Measurements from ENCODE around the gene KCTD13. TPM values are rescaled to one million over a fixed set of nuclear protein-coding genes. Genes with fewer than 3 reads are reported as not detected.

KCTD13 gene
- total and polyA plus RNA-seq, 2 of the 8 experiments (the other 6 are each of a cell fraction or from before 2014, with no cell fraction given) = 9.2 to 10.8 TPM

GRCh38 chr16:29922986-29923501, 3.0 kb downstream of the KCTD13 start:
- peaks cover 11% of the 10 kb centered on the region; the same call in 1 of the 2 replicates for H3K23me2 ChIP-seq (ENCODE audit: low read depth, low read length)
- POLR2A ChIA-PET (ENCODE audit: partially characterized antibody) = interaction anchor here (0.6 to 4.3 kb wide), 6 partner anchors 12 to 418 kb away, joined by 3 to 25 read pairs (median 4); partner anchors contain the start of gene TAOK2
- H2BK120ac ChIP-seq (replicated peaks; ENCODE audit: low read depth, low read length) = no peak overlapping the region
- H3K56ac ChIP-seq (replicated peaks; ENCODE audit: insufficient read length, low read depth, low read length) = no peak overlapping the region
- peaks cover 0 to 9% (median under 1%) of the 10 kb centered on the region in 4 experiments; a peak in 4 of 8 replicates for H3K36me3 ChIP-seq (ENCODE audit: control insufficient read depth in 2 of 4, insufficient read depth in 4 of 4, low read length in 3 of 4)
- no peak overlapping the region for H3K4me2 ChIP-seq (ENCODE audit: insufficient read depth in 1 of 2, low read depth in 2 of 2, low read length in 2 of 2)
- H3K18ac ChIP-seq (ENCODE audit: extremely low read depth, low read length) = no peak overlapping the region
- H3K27me3 ChIP-seq (replicated peaks in 1 of 4; ENCODE audit: control insufficient read depth in 3 of 4, extremely low read depth in 1 of 4, insufficient read depth in 3 of 4, low read length in 3 of 4) = no peaks in the 10 kb centered on the region
- H2BK20ac ChIP-seq (ENCODE audit: low read length) = no peak overlapping the region
- peaks cover 1 to 3% of the 10 kb centered on the region in 2 experiments for H4K20me1 ChIP-seq (replicated peaks in 1 of 2; ENCODE audit: control insufficient read depth in 1 of 2, insufficient read depth in 2 of 2, low read length in 2 of 2)
- no peaks in the 10 kb centered on the region for H3K9me3 ChIP-seq (ENCODE audit: insufficient read depth in 2 of 2, low read depth in 1 of 2, low read length in 1 of 2)
- no peak overlapping the region for H3K23ac ChIP-seq (ENCODE audit: insufficient read length)
- CTCF ChIA-PET (ENCODE audit: partially characterized antibody) = interaction anchor here (0.8 to 1.5 kb wide), 6 partner anchors 14 to 75 kb away, joined by 3 to 5 read pairs (median 4); partner anchors contain the start of gene SEZ6L2
- no peak overlapping the region for H2AK5ac ChIP-seq (ENCODE audit: low read depth, low read length)
- no peak overlapping the region for H3K14ac ChIP-seq (ENCODE audit: insufficient read length)
- no peak overlapping the region for H3K4ac ChIP-seq (replicated peaks; ENCODE audit: insufficient read length, low read depth, low read length)
- no peak overlapping the region for H3K9ac ChIP-seq (replicated peaks in 1 of 4; ENCODE audit: extremely low read depth in 1 of 4, low read depth in 3 of 4, low read length in 3 of 4)
- no peak overlapping the region for H2AFZ ChIP-seq (ENCODE audit: low read length)
- H4K91ac ChIP-seq (replicated peaks; ENCODE audit: insufficient read length, low read length) = no peak overlapping the region
- FAIRE-seq (no peak), DNase-seq (ENCODE audit: low read depth in 1 of 2, low spot score in 2 of 2) (no peak)
- H2BK15ac ChIP-seq (ENCODE audit: low read length) = no peak overlapping the region
- H2BK5ac ChIP-seq (ENCODE audit: low read depth, low read length) = no peak overlapping the region
- no peak overlapping the region for H3K27ac ChIP-seq (ENCODE audit: low read depth, low read length)
- H3K79me1 ChIP-seq (ENCODE audit: low read depth, low read length) = no peaks in the 10 kb centered on the region
- no peak for TF ChIP-seq USF2 (IDR thresholded peaks at IDR 0.05; ENCODE audit: low read length)
- no peak for TF ChIP-seq ASH2L (IDR thresholded peaks at IDR 0.05; ENCODE audit: low read length)
- no peak overlapping the region for H3K4me3 ChIP-seq (ENCODE audit: extremely low read depth in 1 of 4, insufficient read depth in 2 of 4, low read depth in 3 of 4, low read length in 4 of 4)
- H3K4me1 ChIP-seq (replicated peaks in 1 of 4; ENCODE audit: control insufficient read depth in 3 of 4, insufficient read depth in 4 of 4, low read length in 3 of 4) = peaks cover 0 to 8% (median 0%) of the 10 kb centered on the region in 4 experiments; a peak in 2 of 7 replicates
- H4K5ac ChIP-seq (ENCODE audit: insufficient read length, low read depth, low read length) = no peak overlapping the region
- 95% methylated on average over 11 of the region's 12 CpGs; no CpG with 5 or more reads in 1 of the 2 experiments for WGBS, 2 experiments (ENCODE audit: extremely low coverage in 1 of 2, insufficient coverage in 1 of 2, insufficient read length in 1 of 2, insufficient replicate concordance in 2 of 2, low coverage in 1 of 2, low lambda C conversion rate in 2 of 2, missing lambda C conversion rate in 1 of 2)
- peaks cover 0 to 5% of the 10 kb centered on the region in 2 experiments; a peak in 1 of 4 replicates for H3K79me2 ChIP-seq (ENCODE audit: control insufficient read depth in 1 of 2, insufficient read depth in 2 of 2, low read length in 2 of 2)
- no peak overlapping the region for H2BK12ac ChIP-seq (ENCODE audit: low read depth, low read length)
- H4K8ac ChIP-seq (ENCODE audit: extremely low read depth, insufficient read depth, low read length) = no peak overlapping the region; the same call in 1 of the 2 replicates

Data from H1 (cell line).